ENCODE results near the gene CEACAM4.
A peak's percentile ranks its signal among the peaks of the same experiment; 100 is the strongest.

Gene CEACAM4

GRCh38 chr19:41617941-41618730 is 8.7 kb downstream of the CEACAM4 start:
- no peak for DNase-seq (ENCODE audit: low spot score)

GRCh38 chr19:41616792-41617621 is 9.9 kb downstream of the CEACAM4 start:
- DNase-seq (ENCODE audit: low spot score): no peak

GRCh38 chr19:41615207-41615606 is 11.7 kb downstream of the CEACAM4 start:
- DNase-seq (ENCODE audit: low spot score): no peak

GRCh38 chr19:41612483-41612882 is 14.4 kb downstream of the CEACAM4 start:
- no peak for DNase-seq (ENCODE audit: low spot score)

- DNase-seq (ENCODE audit: low spot score): no peak
Measured at GRCh38 chr19:41610789-41611188, 16.1 kb downstream of the CEACAM4 start.

- DNase-seq (ENCODE audit: low spot score): no peak
Measured at GRCh38 chr19:41607668-41608067, 19.2 kb downstream of the CEACAM4 start.

GRCh38 chr19:41606215-41606837 is 20.5 kb downstream of the CEACAM4 start:
- no peak for DNase-seq (ENCODE audit: low spot score)

GRCh38 chr19:41604831-41605230 is 22.0 kb downstream of the CEACAM4 start:
- DNase-seq (ENCODE audit: low spot score): no peak

GRCh38 chr19:41601771-41602170 is 25.1 kb downstream of the CEACAM4 start:
- DNase-seq (ENCODE audit: low spot score): no peak

GRCh38 chr19:41599175-41599966 is 27.5 kb downstream of the CEACAM4 start:
- no peak for DNase-seq (ENCODE audit: low spot score)

- peak; percentile 25 for DNase-seq (ENCODE audit: low spot score)
Measured at GRCh38 chr19:41597600-41598041, 29.3 kb downstream of the CEACAM4 start.

- no peak for DNase-seq (ENCODE audit: low spot score)
Measured at GRCh38 chr19:41595890-41596280, 31.0 kb downstream of the CEACAM4 start.

- peak; percentile 5 for DNase-seq (ENCODE audit: low spot score)
Measured at GRCh38 chr19:41595258-41595889, 31.5 kb downstream of the CEACAM4 start.

- DNase-seq (ENCODE audit: low spot score): no peak
Measured at GRCh38 chr19:41591951-41592562, 34.8 kb downstream of the CEACAM4 start.

- no peak for DNase-seq (ENCODE audit: low spot score)
Measured at GRCh38 chr19:41590936-41591335, 35.9 kb downstream of the CEACAM4 start.

GRCh38 chr19:41589371-41589770 is 37.5 kb downstream of the CEACAM4 start:
- DNase-seq (ENCODE audit: low spot score): no peak

- no peak for DNase-seq (ENCODE audit: low spot score)
Measured at GRCh38 chr19:41588497-41589209, 38.2 kb downstream of the CEACAM4 start.

- DNase-seq (ENCODE audit: low spot score): no peak
Measured at GRCh38 chr19:41587838-41588210, 39.0 kb downstream of the CEACAM4 start.

GRCh38 chr19:41587101-41587837 is 39.6 kb downstream of the CEACAM4 start:
- no peak for DNase-seq (ENCODE audit: low spot score)

- DNase-seq (ENCODE audit: low spot score): no peak
Measured at GRCh38 chr19:41586064-41586463, 40.8 kb downstream of the CEACAM4 start.
